Measurements from ENCODE around the gene TBC1D1. TPM values are rescaled to one million over a fixed set of nuclear protein-coding genes. Genes with fewer than 3 reads are reported as not detected.

The TBC1D1 gene
- polyA plus RNA-seq, 1 donor from 2014 or later = 23.2 TPM

GRCh38 chr4:38172078-38172477, 281.2 kb downstream of the TBC1D1 start:
- Histone ChIP-seq H3K79me2 (replicated peaks; ENCODE audit: insufficient read depth, low read length) (no peaks in the 10 kb centered on the region), H3K9me2 (ENCODE audit: insufficient read depth, low read length) (no peaks in the 10 kb centered on the region), H3K36me3 (ENCODE audit: insufficient read depth, low read length) (no peaks in the 10 kb centered on the region), H2AFZ (ENCODE audit: low read depth, low read length) (no peak overlapping the region), H3K9ac (ENCODE audit: low read length) (no peak overlapping the region), H3K4me3 (ENCODE audit: low read length) (no peak overlapping the region), H4K20me1 (ENCODE audit: insufficient read depth) (no peaks in the 10 kb centered on the region), H3K4me2 (ENCODE audit: low read length) (no peak overlapping the region), H3K27ac (ENCODE audit: low read length) (no peak overlapping the region), H3K27me3 (ENCODE audit: insufficient read depth, low read depth, low read length) (no peaks in the 10 kb centered on the region), H3K9me3 (ENCODE audit: low read length) (no peaks in the 10 kb centered on the region), H3F3A (ENCODE audit: insufficient read depth, low read length, poor library complexity, severe bottlenecking) (no peaks in the 10 kb centered on the region)
- TF ChIP-seq EP300 (conservative IDR thresholded peaks at IDR 0.05; ENCODE audit: poor library complexity, severe bottlenecking) = no peak
- TF ChIP-seq TAF1 (IDR thresholded peaks at IDR 0.05; ENCODE audit: low read depth) = no peak
- TF ChIP-seq, protein P1, sequence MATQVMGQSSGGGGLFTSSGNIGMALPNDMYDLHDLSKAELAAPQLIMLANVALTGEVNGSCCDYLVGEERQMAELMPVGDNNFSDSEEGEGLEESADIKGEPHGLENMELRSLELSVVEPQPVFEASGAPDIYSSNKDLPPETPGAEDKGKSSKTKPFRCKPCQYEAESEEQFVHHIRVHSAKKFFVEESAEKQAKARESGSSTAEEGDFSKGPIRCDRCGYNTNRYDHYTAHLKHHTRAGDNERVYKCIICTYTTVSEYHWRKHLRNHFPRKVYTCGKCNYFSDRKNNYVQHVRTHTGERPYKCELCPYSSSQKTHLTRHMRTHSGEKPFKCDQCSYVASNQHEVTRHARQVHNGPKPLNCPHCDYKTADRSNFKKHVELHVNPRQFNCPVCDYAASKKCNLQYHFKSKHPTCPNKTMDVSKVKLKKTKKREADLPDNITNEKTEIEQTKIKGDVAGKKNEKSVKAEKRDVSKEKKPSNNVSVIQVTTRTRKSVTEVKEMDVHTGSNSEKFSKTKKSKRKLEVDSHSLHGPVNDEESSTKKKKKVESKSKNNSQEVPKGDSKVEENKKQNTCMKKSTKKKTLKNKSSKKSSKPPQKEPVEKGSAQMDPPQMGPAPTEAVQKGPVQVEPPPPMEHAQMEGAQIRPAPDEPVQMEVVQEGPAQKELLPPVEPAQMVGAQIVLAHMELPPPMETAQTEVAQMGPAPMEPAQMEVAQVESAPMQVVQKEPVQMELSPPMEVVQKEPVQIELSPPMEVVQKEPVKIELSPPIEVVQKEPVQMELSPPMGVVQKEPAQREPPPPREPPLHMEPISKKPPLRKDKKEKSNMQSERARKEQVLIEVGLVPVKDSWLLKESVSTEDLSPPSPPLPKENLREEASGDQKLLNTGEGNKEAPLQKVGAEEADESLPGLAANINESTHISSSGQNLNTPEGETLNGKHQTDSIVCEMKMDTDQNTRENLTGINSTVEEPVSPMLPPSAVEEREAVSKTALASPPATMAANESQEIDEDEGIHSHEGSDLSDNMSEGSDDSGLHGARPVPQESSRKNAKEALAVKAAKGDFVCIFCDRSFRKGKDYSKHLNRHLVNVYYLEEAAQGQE (IDR thresholded peaks at IDR 0.05; ENCODE audit: borderline replicate concordance) = no peak
- TF ChIP-seq EZH2 (IDR thresholded peaks at IDR 0.05; ENCODE audit: borderline replicate concordance, insufficient read depth, low read length, poor library complexity, severe bottlenecking) = no peak
- TF ChIP-seq, protein P2, sequence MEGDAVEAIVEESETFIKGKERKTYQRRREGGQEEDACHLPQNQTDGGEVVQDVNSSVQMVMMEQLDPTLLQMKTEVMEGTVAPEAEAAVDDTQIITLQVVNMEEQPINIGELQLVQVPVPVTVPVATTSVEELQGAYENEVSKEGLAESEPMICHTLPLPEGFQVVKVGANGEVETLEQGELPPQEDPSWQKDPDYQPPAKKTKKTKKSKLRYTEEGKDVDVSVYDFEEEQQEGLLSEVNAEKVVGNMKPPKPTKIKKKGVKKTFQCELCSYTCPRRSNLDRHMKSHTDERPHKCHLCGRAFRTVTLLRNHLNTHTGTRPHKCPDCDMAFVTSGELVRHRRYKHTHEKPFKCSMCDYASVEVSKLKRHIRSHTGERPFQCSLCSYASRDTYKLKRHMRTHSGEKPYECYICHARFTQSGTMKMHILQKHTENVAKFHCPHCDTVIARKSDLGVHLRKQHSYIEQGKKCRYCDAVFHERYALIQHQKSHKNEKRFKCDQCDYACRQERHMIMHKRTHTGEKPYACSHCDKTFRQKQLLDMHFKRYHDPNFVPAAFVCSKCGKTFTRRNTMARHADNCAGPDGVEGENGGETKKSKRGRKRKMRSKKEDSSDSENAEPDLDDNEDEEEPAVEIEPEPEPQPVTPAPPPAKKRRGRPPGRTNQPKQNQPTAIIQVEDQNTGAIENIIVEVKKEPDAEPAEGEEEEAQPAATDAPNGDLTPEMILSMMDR (IDR thresholded peaks at IDR 0.05; ENCODE audit: poor library complexity, severe bottlenecking) = no peak
- TF ChIP-seq RAD21 (conservative IDR thresholded peaks at IDR 0.05) = no peak
- no peak for TF ChIP-seq MXI1 (conservative IDR thresholded peaks at IDR 0.05; ENCODE audit: poor library complexity, severe bottlenecking)
- no peak for TF ChIP-seq SMC3 (conservative IDR thresholded peaks at IDR 0.05; ENCODE audit: poor library complexity)
- no peak for TF ChIP-seq POLR2AphosphoS5 (IDR thresholded peaks at IDR 0.05)

DNA sequence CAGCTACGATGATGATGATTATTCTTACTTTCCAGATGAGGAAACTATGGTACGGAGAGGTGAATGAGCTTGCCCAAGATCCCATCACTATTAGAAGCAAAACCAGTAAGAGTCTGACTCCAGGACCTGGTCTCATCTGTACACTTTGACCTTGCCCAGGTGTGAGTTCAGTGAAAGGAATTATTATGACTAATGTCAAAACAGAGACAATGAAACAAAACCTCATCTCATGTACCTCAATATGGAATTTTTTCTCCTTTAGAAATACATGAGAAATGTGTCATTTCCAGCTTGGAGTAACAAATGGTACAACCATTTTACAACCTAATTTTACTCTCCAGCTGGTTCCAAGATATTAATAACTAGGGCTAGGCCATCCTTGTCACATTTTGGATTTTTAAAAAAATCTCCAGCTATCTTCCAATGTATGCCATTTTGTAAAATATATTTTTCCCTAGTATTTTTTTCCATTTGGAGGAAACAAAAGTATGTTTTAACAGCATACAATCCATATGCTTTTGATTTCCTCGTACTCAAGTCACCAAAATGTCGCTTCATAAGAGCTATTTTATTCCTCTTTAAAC, 283.1 kb downstream of the TBC1D1 start:
- no peaks in the 10 kb centered on the region for H3K79me2 ChIP-seq (replicated peaks; ENCODE audit: insufficient read depth, low read length)
- H4K20me1 ChIP-seq (ENCODE audit: insufficient read depth) = no peaks in the 10 kb centered on the region
- H3K27ac ChIP-seq (ENCODE audit: low read length) = no peak overlapping the region
- no peak overlapping the region for H3K4me3 ChIP-seq (ENCODE audit: low read length)
- H3K9ac ChIP-seq (ENCODE audit: low read length) = no peak overlapping the region
- TF ChIP-seq, protein P1 (IDR thresholded peaks at IDR 0.05; ENCODE audit: borderline replicate concordance) = no peak
- TF ChIP-seq, protein P2 (IDR thresholded peaks at IDR 0.05; ENCODE audit: poor library complexity, severe bottlenecking) = no peak
- TF ChIP-seq EZH2 (IDR thresholded peaks at IDR 0.05; ENCODE audit: borderline replicate concordance, insufficient read depth, low read length, poor library complexity, severe bottlenecking) = no peak
- no peak for TF ChIP-seq POLR2AphosphoS5 (IDR thresholded peaks at IDR 0.05)
- no peak for TF ChIP-seq MXI1 (conservative IDR thresholded peaks at IDR 0.05; ENCODE audit: poor library complexity, severe bottlenecking)
- no peak for TF ChIP-seq EP300 (conservative IDR thresholded peaks at IDR 0.05; ENCODE audit: poor library complexity, severe bottlenecking)
- TF ChIP-seq RAD21 (conservative IDR thresholded peaks at IDR 0.05) = no peak
- TF ChIP-seq TAF1 (IDR thresholded peaks at IDR 0.05; ENCODE audit: low read depth) = no peak
- TF ChIP-seq SMC3 (conservative IDR thresholded peaks at IDR 0.05; ENCODE audit: poor library complexity) = no peak
- H2AFZ ChIP-seq (ENCODE audit: low read depth, low read length) = no peak overlapping the region
- H3K36me3 ChIP-seq (ENCODE audit: insufficient read depth, low read length) = no peaks in the 10 kb centered on the region
- no peaks in the 10 kb centered on the region for H3K27me3 ChIP-seq (ENCODE audit: insufficient read depth, low read depth, low read length)
- H3K9me2 ChIP-seq (ENCODE audit: insufficient read depth, low read length) = no peaks in the 10 kb centered on the region
- H3K4me2 ChIP-seq (ENCODE audit: low read length) = no peak overlapping the region
- no peaks in the 10 kb centered on the region for H3K9me3 ChIP-seq (ENCODE audit: low read length)
- H3F3A ChIP-seq (ENCODE audit: insufficient read depth, low read length, poor library complexity, severe bottlenecking) = no peaks in the 10 kb centered on the region

All from neural cell (in vitro differentiated cells).